Ectodermal cell (in vitro differentiated cells): Measurements from ENCODE around the gene RABGAP1.

ENCODE experiments used
- H3K27ac ChIP-seq: 2 replicates; pipeline ENCODE4 v1.7.0; 2013; ENCODE audit warnings: mild to moderate bottlenecking, low read depth, low read length; ENCODE audit not compliant: insufficient read depth, poor library complexity, severe bottlenecking
- H3K27me3 ChIP-seq: 2 replicates; pipeline ENCODE4 v1.7.0; 2013; ENCODE audit warnings: mild to moderate bottlenecking, low read length; ENCODE audit not compliant: insufficient read depth, control insufficient read depth, poor library complexity, severe bottlenecking
- H3K36me3 ChIP-seq: one replicate; pipeline ENCODE4 v1.7.0; 2013; ENCODE audit warnings: low read length; ENCODE audit not compliant: control insufficient read depth, insufficient read depth
- H3K4me1 ChIP-seq: one replicate; pipeline ENCODE4 v1.7.0; 2013; ENCODE audit warnings: low read length; ENCODE audit not compliant: control insufficient read depth, insufficient read depth
- H3K4me3 ChIP-seq: 2 replicates; pipeline ENCODE4 v1.7.0; 2013; ENCODE audit warnings: low read depth, low read length, control low read depth; ENCODE audit not compliant: insufficient read depth
- H3K9me3 ChIP-seq: 2 replicates; pipeline ENCODE4 v1.7.0; 2013; ENCODE audit warnings: mild to moderate bottlenecking, low read length, moderate library complexity; ENCODE audit not compliant: control insufficient read depth
- WGBS, 2 experiments: methylation state at CpG; one replicate each; pipeline ENCODE4 v1.1.7; 2013; ENCODE audit warnings: missing lambda C conversion rate in 2 of 2; 5-methylcytosine and 5-hydroxymethylcytosine counted together

The RABGAP1 gene

GRCh38 chr9:122922713-122923112 is 18.1 kb upstream of the RABGAP1 start:
- H3K4me3 ChIP-seq, result no peak overlapping the region
- no peaks in the 10 kb centered on the region for H3K4me1 ChIP-seq
- H3K9me3 ChIP-seq, result no peaks in the 10 kb centered on the region
- no peak overlapping the region for H3K27ac ChIP-seq
- H3K36me3 ChIP-seq, result no peaks in the 10 kb centered on the region
- WGBS, 2 experiments, result 85 to 88% methylated on average over 8 of the region's 8 CpGs
- H3K27me3 ChIP-seq, result no peaks in the 10 kb centered on the region

- Histone ChIP-seq H3K27me3 (no peaks in the 10 kb centered on the region), H3K9me3 (no peaks in the 10 kb centered on the region), H3K4me1 (no peaks in the 10 kb centered on the region), H3K27ac (no peak overlapping the region), H3K4me3 (no peak overlapping the region), H3K36me3 (no peaks in the 10 kb centered on the region)
- WGBS, 2 experiments, result 96% methylated on average over 3 of the region's 3 CpGs
Observed at GRCh38 chr9:122923947-122924346, 16.9 kb upstream of the RABGAP1 start.

GRCh38 chr9:122929796-122930354 is 10.9 kb upstream of the RABGAP1 start:
- Histone ChIP-seq H3K36me3 (no peaks in the 10 kb centered on the region), H3K27me3 (no peaks in the 10 kb centered on the region), H3K4me3 (peak overlapping the region; percentile 92), H3K9me3 (no peaks in the 10 kb centered on the region), H3K27ac (no peak overlapping the region), H3K4me1 (peaks cover 11% of the 10 kb centered on the region)
- 86 to 90% methylated on average over 1 of the region's 1 CpG for WGBS, 2 experiments

DNA sequence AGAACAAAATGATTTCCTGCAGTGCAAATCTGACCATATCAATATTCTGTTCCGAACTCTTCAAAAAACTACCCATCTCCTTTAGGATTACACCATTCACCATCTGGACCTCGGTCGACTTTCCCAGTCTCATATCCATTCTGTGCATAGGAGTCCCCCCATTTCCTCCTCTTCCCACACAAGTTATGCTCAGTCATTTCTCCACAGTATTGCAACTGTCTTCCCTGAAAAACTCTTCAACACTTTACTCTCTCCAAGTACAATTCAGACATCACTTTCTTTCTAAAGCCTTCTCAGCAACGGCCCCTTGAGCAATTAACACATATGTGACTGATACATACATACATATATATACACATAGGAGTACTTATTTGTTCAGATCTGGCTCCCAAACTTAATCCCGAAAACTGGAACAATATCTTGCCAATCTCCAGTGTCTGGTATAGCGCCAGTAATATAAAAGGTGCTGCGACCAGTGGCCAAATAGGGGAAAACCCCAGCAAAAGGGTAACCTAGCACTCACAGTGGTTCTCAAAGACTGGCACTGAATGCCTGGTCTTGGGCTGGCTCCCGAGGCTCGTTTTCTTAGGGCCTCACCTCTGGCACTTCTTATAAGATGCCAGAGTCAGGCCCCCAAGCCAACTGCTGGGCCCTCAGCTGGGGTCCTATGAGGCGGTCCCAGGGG is 10.1 kb upstream of the RABGAP1 start:
- H3K4me1 ChIP-seq, result peaks cover 11% of the 10 kb centered on the region
- peak overlapping the region; percentile 92 for H3K4me3 ChIP-seq
- peak overlapping the region; percentile 74 for H3K27ac ChIP-seq
- no peaks in the 10 kb centered on the region for H3K27me3 ChIP-seq
- WGBS, 2 experiments, result 30 to 33% methylated on average over 10 of the region's 10 CpGs
- no peaks in the 10 kb centered on the region for H3K36me3 ChIP-seq
- H3K9me3 ChIP-seq, result no peaks in the 10 kb centered on the region

- WGBS, 2 experiments, result 0% methylated on average over 51 of the region's 51 CpGs
Observed at GRCh38 chr9:122931226-122932121, 9.3 kb upstream of the RABGAP1 start, which contains the start of gene ZBTB26. TSS of gene ZBTB26 (minus strand) at chr9:122931512. CDS start at chr9:122919934, 11,578 bp downstream.

GRCh38 chr9:122936464-122936863 is 4.4 kb upstream of the RABGAP1 start:
- Histone ChIP-seq H3K27ac (no peak overlapping the region), H3K4me1 (peaks cover 3% of the 10 kb centered on the region), H3K36me3 (no peaks in the 10 kb centered on the region), H3K4me3 (no peak overlapping the region), H3K9me3 (no peaks in the 10 kb centered on the region), H3K27me3 (no peaks in the 10 kb centered on the region)
- 96 to 97% methylated on average over 5 of the region's 5 CpGs for WGBS, 2 experiments

More at GRCh38 chr9:122931226-122932121, 9.3 kb upstream of the RABGAP1 start, which contains the start of gene ZBTB26:
- Histone ChIP-seq H3K9me3 (no peaks in the 10 kb centered on the region), H3K4me1 (peaks cover 11% of the 10 kb centered on the region), H3K36me3 (no peaks in the 10 kb centered on the region), H3K4me3 (peak within 1 kb of the TSS; percentile 92), H3K27me3 (no peaks in the 10 kb centered on the region), H3K27ac (peak within 1 kb of the TSS; percentile 74)

DNA sequence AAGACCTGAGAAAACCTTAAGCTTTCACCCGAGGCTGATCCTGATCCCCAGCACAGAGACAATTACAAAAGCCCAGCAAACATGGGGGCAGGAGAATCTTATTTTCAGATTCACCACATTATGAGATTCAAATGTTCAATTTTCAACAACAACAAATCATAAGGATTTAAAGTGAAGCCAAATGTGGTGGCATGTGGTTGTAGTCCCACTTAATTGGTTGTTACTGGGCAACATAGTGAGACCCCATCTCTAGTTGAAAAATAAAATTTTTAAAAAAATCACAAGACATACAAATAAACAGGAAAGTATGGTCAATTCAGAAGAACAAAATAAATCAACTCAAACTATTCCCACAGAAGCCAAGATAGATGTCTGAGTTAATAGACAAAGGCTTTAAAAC is 3.9 kb upstream of the RABGAP1 start:
- no peaks in the 10 kb centered on the region for H3K9me3 ChIP-seq
- H3K27me3 ChIP-seq, result no peaks in the 10 kb centered on the region
- 71 to 96% methylated on average over 1 of the region's 1 CpG for WGBS, 2 experiments

GRCh38 chr9:122939601-122940000 is 1.2 kb upstream of the RABGAP1 start:
- no peaks in the 10 kb centered on the region for H3K4me1 ChIP-seq
- 96 to 98% methylated on average over 2 to 4 of the region's 4 CpGs for WGBS, 2 experiments
- H3K36me3 ChIP-seq, result peaks cover 3% of the 10 kb centered on the region
- no peaks in the 10 kb centered on the region for H3K27me3 ChIP-seq
- H3K27ac ChIP-seq, result no peak overlapping the region
- no peak overlapping the region for H3K4me3 ChIP-seq
- H3K9me3 ChIP-seq, result no peaks in the 10 kb centered on the region

More for the DNA sequence above, 3.9 kb upstream of the RABGAP1 start:
- Histone ChIP-seq H3K4me1 (peaks cover 3% of the 10 kb centered on the region), H3K27ac (no peak overlapping the region), H3K36me3 (no peaks in the 10 kb centered on the region), H3K4me3 (no peak overlapping the region)

GRCh38 chr9:122940454-122940748 is 419 bp upstream of the RABGAP1 start:
- H3K27me3 ChIP-seq, result no peaks in the 10 kb centered on the region
- peaks cover 3% of the 10 kb centered on the region for H3K36me3 ChIP-seq
- H3K27ac ChIP-seq, result no peak overlapping the region
- WGBS, 2 experiments, result 33 to 39% methylated on average over 5 to 6 of the region's 6 CpGs
- no peaks in the 10 kb centered on the region for H3K4me1 ChIP-seq
- no peaks in the 10 kb centered on the region for H3K9me3 ChIP-seq
- peak overlapping the region; percentile 25 for H3K4me3 ChIP-seq
